ENCODE data around the gene ASB2. TPM values are rescaled to one million over a fixed set of nuclear protein-coding genes. Genes with fewer than 3 reads are reported as not detected.

Gene ASB2
- total RNA-seq, 4 donors from 2014 or later, result 0.60 to 2.1 (median 1.8) TPM; not detected in 1

DNA sequence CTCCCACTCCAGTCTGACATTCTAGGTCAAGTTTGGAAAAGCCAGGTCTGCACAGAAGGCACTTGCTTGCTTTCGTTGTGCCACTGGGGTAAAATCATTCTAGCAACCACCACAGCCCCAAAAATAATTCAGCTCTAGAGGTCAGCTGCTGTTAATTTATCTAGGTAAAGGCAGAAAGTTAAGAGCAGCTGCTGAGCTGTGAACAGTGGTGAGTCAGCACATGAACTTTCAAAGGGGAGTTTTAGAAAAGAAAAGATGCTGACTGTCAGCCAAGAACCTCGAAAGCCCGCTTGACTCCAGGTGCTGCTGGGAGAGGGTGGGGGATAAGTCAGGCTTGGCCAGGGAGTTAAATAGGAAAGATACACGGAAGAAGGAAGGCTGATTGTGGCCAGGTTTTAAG, 33.4 kb upstream of the ASB2 start:
- H3K4me3 ChIP-seq, result no peak overlapping the region
- no peaks in the 10 kb centered on the region for H3K9me3 ChIP-seq
- H3K36me3 ChIP-seq, result no peaks in the 10 kb centered on the region
- no peak for TF ChIP-seq CTCF (IDR thresholded peaks at IDR 0.05)
- TF ChIP-seq POLR2A (IDR thresholded peaks at IDR 0.05), result no peak
- no peak for TF ChIP-seq EP300 (IDR thresholded peaks at IDR 0.05)
- no peak for DNase-seq (ENCODE audit: low spot score in 2 of 2)
- 36 to 40% methylated on average over 4 of the region's 4 CpGs for WGBS, 2 donors
- no peaks in the 10 kb centered on the region for H3K27me3 ChIP-seq
- H3K27ac ChIP-seq, result no peak overlapping the region
- H3K4me1 ChIP-seq, result no peaks in the 10 kb centered on the region

- no peak overlapping the region for H3K4me3 ChIP-seq
- no peaks in the 10 kb centered on the region for H3K9me3 ChIP-seq
- WGBS, 2 donors, result 67 to 71% methylated on average over 3 of the region's 3 CpGs
- no peak for DNase-seq (ENCODE audit: low spot score in 2 of 2)
- H3K36me3 ChIP-seq, result no peaks in the 10 kb centered on the region
- TF ChIP-seq EP300 (IDR thresholded peaks at IDR 0.05), result no peak
- TF ChIP-seq CTCF (IDR thresholded peaks at IDR 0.05), result no peak
- no peak for TF ChIP-seq POLR2A (IDR thresholded peaks at IDR 0.05)
- H3K27ac ChIP-seq, result no peak overlapping the region
- no peaks in the 10 kb centered on the region for H3K27me3 ChIP-seq
- H3K4me1 ChIP-seq, result no peaks in the 10 kb centered on the region
Measured at GRCh38 chr14:94008234-94008633, 31.9 kb upstream of the ASB2 start.

DNA sequence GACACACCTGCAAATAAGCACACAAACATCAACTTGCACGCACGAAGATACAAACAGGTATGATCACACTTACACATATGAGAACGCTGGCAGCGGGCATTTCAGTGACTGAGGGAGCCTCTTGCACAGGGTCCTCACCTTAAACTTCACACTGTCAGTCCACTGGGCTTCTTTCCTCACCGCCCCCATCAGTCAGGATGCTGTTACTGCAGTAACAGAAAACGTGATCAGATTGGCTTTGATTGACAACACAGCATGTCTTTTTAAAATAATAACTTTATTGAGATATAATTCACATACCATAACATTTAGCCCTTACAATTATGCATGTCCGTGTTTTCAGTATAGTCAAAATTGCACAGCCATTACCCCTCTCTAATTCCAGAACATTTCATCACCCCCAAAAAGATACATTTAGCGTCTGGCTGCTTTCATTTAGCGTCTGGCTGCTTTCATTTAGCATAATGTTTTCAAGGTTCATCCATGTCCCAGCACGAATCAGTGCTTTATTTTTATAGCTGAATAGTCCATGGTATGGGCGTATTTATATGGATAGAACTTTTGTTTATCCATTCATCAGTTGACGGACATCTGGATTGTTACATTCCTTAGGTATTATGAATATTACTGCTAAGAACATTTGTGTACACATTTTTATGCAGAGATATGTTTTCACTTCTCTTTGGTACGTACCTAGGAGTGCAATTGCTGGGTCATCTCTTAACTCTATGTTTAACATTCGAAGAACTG, 29.1 kb upstream of the ASB2 start:
- no peak for DNase-seq (ENCODE audit: low spot score in 2 of 2)
- H3K27me3 ChIP-seq, result peaks cover 0 to 4% of the 10 kb centered on the region in 2 donors
- H3K4me3 ChIP-seq, result no peak overlapping the region
- TF ChIP-seq POLR2A (IDR thresholded peaks at IDR 0.05), result no peak
- TF ChIP-seq EP300 (IDR thresholded peaks at IDR 0.05), result no peak
- no peak for TF ChIP-seq CTCF (IDR thresholded peaks at IDR 0.05)
- no peaks in the 10 kb centered on the region for H3K9me3 ChIP-seq
- H3K4me1 ChIP-seq, result peaks cover 0 to 10% (median 0%) of the 10 kb centered on the region in 4 donors
- 50 to 53% methylated on average over 14 of the region's 14 CpGs for WGBS, 2 donors
- no peaks in the 10 kb centered on the region for H3K36me3 ChIP-seq
- H3K27ac ChIP-seq, result no peak overlapping the region

DNA sequence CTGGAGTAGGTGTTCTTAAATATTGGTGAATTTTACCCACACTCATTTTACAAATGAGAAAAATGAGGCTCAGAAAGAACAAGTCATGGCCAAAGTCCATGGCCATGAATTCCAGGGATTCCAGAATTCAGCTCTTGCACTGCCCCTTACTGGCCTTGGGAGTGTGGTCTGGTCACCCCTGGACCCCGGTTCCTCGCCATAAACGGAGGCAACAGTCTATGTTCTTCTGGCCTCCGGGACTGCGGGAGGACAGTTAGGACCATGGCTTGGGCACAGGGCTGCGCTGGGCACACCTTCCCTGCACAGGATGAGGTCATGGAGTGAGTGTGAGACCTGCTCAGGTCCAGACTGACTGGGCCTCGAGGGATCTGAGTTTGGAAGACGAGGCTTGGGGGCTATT, 27.6 kb upstream of the ASB2 start:
- H3K27me3 ChIP-seq, result peaks cover 0 to 4% of the 10 kb centered on the region in 2 donors
- no peak overlapping the region for H3K27ac ChIP-seq
- H3K36me3 ChIP-seq, result no peaks in the 10 kb centered on the region
- peaks cover 0 to 10% (median 0%) of the 10 kb centered on the region in 4 donors for H3K4me1 ChIP-seq
- DNase-seq (ENCODE audit: low spot score in 2 of 2), result no peak
- no peaks in the 10 kb centered on the region for H3K9me3 ChIP-seq
- no peak overlapping the region for H3K4me3 ChIP-seq
- 41 to 52% methylated on average over 3 of the region's 8 CpGs for WGBS, 2 donors
- TF ChIP-seq EP300 (IDR thresholded peaks at IDR 0.05) (no peak), CTCF (IDR thresholded peaks at IDR 0.05) (no peak), POLR2A (IDR thresholded peaks at IDR 0.05) (no peak)

DNA sequence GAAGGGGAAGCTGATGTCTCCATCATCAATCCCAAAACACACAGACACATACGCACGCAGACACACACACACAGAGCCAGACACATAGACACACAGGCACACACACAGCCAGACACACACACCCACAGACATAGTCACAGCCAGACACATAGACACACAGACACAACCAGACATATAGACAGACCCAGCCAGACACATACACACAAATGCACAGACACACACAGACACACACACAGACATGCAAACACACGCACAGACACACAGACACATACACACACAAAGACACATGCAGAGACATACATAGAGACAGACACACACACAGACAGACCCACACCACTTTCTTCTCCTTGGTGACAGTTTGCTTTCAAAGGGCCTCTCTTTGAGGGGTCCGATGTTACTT, 27.0 kb upstream of the ASB2 start:
- no peak for TF ChIP-seq EP300 (IDR thresholded peaks at IDR 0.05)

More for the DNA sequence above, 27.0 kb upstream of the ASB2 start:
- DNase-seq (ENCODE audit: low spot score in 2 of 2), result no peak
- no peak overlapping the region for H3K4me3 ChIP-seq
- no peaks in the 10 kb centered on the region for H3K9me3 ChIP-seq
- no peaks in the 10 kb centered on the region for H3K36me3 ChIP-seq
- H3K27ac ChIP-seq, result no peak overlapping the region
- H3K4me1 ChIP-seq, result peaks cover 0 to 10% (median 0%) of the 10 kb centered on the region in 4 donors
- peaks cover 0 to 4% of the 10 kb centered on the region in 2 donors for H3K27me3 ChIP-seq
- WGBS, 2 donors, result 78 to 84% methylated on average over 3 to 4 of the region's 4 CpGs
